NB4 (cell line): Measurements from ENCODE around the gene MXI1.

Source experiments
- CTCF ChIP-seq: IDR thresholded peaks from one replicate; pipeline ENCODE4 v1.5.1; 2012; ENCODE audit warnings: low read depth, low read length
- MYC ChIP-seq: IDR thresholded peaks from 2 replicates; pipeline ENCODE4 v1.6.1; 2011; ENCODE audit warnings: low read depth, low read length
- POLR2A ChIP-seq: IDR thresholded peaks from 2 replicates; pipeline ENCODE4 v1.6.1; 2011; ENCODE audit warnings: mild to moderate bottlenecking; ENCODE audit not compliant: insufficient read length; ENCODE audit errors: extremely low read depth

- TF ChIP-seq CTCF (no peak), MYC (no peak), POLR2A (no peak)
Measured at GRCh38 chr10:110179220-110179619, 28.2 kb upstream of the MXI1 start.
